ENCODE measurements around the gene NEU2.

Gene NEU2

DNA sequence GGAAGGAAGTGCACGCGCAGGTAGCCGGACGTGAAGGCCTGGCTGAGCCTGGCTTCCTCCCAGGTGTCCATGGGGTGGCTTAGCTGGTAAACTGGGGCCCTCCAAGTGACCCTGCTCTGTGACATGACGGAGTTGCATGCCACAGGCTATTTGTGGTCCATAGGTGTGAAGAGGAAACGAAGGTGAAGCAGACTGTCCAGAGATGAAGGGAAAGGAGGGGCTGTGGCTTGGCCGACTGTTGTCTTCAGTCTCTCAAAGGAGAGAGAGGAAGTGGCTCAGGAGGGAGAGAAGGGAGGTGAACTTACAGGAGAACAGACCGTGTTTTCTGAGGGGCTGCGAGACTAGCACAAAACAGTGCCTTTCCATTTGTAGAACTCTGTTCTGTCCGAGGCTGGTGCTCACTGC lies 47.0 kb downstream of the NEU2 start:
- DNase-seq (ENCODE audit: low read depth), result no peak

DNA sequence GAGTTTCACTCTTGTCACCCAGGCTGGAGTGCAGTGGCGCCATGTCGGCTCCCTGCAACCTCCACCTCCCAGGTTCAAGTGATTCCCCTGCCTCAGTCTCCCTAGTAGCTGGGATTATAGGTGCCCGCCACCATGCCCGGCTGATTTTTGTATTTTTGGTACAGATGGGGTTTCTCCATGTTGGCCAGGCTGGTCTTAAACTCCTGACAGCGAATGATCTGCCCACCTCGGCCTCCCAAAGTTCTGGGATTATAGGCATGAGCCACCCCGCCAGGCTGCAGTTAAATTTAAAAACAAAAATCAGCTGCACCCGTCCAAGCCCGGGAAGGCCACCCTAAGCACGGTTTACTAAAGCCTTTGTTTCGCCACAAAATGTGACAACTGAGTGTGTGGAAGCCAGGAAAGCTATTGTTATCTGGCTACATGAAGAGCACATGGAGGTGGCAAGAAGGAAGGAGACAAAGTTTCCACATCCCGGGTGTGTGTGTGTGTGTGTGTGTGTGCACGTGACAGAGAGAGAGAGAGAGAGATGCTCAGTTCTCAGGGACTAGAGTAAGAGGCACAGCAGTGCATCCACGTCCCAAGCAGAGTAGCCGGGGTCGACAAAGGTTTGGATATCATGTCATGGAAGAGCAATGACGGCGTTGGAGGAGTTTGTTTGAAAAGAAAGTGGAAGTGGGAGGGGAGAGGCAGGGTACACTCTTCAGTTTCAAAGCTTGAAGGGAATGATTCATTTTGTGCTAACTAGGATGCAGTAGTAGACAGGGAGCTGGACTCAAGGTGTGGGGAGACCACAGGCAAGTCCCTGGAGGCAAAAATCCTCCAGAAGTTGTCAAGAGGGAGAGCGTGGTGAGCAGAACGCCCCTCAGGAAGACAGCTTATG lies 47.7 kb downstream of the NEU2 start:
- DNase-seq (ENCODE audit: low read depth), result no peak

DNA sequence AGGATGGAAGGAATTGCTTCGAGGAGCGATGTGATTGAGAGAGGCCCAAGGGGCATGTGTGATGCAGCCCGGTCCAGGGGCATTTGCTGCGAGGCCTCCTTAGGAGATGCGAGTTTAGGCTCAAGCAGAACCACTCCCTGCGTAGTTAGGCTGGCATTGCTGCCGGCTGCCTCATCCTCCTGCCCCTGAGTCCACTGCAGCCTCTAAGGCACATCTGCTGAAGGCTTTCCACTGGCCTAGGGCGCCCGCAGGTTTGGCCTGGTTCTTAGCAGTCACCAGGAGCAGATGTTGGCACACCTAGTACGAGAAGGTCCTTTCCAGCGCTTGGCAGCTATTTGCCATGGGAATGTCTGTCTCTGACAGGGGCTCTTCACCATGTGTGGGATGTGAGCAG lies 48.4 kb downstream of the NEU2 start:
- no peak for DNase-seq (ENCODE audit: low read depth)

DNA sequence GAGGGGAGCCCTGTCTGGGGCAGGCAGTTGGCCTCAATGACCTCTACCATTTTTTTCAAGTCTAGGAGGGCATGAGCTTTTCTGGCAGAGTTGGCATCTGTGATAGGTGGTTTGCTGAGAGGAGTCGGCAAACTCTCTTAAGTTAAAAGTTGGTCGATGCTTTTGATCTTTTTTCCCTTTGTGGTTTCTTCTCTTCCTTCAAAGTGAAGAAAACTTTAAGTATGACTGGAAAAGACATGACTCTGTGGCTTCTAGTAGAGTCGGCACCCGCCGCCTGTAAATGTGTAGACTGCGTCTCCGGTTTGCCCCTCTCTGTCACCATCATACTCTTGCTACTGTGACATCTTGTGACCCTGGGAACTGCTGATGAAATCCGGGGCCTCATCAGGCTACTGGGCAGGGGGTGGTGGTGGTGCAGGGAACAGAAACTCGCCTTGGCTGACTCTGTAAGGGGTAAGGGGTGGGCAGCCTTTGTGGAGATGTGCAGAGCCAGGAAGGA lies 48.8 kb downstream of the NEU2 start:
- no peak for DNase-seq (ENCODE audit: low read depth)

DNA sequence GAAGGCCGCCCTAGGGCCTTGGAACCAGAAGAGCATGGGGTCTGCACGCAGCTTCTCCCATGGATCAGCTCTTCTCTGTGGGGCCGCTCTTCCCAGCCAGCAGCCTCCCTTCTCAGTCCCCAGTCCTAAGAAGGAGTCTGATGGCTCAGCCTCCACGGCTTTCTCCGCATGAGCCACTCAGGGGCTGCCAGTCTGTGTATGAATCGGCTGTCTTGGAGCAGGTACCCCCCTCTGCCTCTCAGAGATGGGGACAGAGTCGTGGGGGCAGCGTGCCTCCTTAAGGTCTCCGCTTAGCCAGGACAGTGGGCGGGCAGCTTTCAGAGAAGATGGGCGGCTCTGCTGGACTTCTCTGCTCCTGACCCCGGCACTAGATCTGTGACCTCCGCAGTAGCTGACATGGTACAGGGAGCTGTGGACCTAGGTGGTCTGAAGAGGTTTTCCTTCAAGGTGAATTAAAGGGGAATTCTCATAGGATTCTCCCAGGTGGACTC lies 49.3 kb downstream of the NEU2 start:
- DNase-seq (ENCODE audit: low read depth), result no peak

DNA sequence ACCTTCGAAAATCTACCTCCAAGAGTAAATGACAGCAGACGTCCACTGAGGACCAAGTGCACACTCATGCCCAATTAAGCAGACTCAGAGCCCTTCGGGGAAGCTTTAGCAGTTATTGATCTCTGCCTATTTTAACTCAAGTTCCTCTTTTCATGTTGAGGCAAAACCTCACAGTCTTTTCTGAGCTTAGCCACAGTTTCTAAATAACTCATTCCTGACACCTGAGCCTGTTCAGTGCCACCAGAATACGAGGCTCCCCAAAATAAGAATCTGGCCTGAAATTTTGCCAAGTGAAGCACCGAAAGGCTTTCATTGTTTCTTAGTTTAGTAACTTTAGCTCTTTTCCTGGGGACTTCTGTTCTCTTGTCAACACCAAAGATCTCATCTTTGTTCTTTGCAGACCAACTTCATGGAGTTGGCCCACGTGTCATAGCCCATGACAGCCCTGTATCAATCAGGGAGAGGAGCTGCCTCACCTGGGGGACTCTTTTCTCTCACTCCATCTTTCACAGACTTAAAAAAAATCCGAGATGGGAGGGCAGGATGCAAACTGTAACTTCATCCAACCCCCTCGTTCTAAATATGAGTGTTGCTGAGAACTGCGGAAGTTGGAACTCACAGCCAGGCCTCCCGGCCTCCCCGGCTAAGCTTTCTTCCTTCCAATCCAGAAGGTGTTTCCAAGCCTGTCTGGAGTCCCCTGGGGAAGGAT lies 49.9 kb downstream of the NEU2 start:
- DNase-seq (ENCODE audit: low read depth), result no peak

DNA sequence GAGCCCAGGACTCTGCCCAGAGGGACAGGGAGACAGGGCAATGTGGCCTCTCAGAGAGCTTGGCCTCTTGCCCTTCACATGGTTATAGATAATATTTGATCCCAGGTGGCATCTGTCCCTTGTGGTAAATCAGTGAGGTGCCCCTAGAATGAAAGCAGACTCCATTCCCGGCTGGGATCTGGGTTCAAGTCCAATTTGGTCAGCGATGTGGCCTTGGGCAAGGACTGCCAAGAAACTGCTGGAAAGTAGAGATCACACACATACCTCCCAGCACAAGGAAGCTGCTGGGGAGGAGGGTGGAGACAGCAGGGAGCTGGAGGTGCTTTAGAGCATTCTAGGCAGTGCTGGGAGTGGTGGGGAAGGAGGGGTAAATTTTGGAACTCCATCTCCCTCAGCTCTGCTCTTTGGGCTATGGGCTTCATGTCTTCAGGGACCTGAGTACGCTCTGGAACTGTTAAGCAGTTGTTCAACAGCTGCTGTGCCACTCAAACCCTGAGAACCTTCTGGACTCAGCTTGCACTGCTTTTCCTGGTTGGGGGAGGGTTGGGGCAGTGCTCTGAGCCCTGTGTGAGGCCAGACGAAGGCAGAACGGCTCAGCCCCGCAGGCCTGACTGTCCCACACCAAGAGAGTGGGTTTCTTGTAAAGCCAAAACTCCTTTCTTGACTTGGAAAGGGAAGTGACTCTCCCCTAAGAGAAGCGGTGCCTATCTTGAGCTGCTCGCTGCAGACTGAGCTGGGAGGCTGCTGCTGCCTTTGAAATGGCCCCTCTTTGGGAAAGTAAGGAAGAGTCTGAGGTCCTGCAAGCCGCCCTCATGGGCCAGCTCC lies 50.7 kb downstream of the NEU2 start:
- DNase-seq (ENCODE audit: low read depth), result no peak

DNA sequence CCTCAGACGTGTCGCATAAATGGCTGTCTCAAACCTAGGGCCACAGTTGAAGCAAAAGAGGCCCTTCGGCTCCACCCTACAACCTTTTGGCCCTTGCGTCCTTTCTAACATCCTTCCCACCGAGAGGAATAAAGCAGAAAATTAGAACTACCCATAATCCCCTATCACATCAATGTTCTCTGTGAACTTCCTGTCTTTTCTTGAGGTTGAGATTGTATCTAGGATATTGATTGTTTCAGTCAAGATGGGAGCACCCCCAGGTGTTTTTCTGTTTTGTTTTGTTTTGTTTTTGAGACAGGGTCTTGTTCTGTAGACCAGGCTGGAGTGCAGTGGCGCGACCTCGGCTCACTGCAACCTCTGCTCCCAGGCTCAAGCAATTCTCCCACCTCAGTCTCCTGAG lies 51.3 kb downstream of the NEU2 start:
- no peak for DNase-seq (ENCODE audit: low read depth)

DNA sequence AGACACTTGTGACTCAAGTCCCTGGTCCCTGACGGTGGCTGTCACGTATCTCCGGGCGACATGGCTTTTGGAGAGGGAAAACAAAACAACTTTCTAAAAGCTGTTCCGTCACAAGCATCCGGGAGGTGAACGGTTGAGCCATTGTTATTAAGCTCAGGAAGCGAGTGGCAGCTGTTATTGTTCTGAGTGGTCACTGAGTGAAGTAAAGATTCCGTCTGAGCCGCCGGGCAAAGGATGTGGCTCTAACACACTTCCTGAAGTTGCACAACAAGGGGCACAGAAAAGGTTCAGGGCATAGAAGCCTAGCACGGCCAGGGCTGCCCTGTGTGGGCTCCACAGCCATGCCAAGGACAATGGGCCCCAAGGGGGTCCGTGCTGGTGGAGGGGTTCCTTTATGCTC lies 52.0 kb downstream of the NEU2 start:
- no peak for DNase-seq (ENCODE audit: low read depth)

Measured in activated T-cell treated with anti-CD3 and anti-CD28 coated beads for 24 hours (primary cell).